ENCODE data around the gene LY6G6D.

The LY6G6D gene

DNA sequence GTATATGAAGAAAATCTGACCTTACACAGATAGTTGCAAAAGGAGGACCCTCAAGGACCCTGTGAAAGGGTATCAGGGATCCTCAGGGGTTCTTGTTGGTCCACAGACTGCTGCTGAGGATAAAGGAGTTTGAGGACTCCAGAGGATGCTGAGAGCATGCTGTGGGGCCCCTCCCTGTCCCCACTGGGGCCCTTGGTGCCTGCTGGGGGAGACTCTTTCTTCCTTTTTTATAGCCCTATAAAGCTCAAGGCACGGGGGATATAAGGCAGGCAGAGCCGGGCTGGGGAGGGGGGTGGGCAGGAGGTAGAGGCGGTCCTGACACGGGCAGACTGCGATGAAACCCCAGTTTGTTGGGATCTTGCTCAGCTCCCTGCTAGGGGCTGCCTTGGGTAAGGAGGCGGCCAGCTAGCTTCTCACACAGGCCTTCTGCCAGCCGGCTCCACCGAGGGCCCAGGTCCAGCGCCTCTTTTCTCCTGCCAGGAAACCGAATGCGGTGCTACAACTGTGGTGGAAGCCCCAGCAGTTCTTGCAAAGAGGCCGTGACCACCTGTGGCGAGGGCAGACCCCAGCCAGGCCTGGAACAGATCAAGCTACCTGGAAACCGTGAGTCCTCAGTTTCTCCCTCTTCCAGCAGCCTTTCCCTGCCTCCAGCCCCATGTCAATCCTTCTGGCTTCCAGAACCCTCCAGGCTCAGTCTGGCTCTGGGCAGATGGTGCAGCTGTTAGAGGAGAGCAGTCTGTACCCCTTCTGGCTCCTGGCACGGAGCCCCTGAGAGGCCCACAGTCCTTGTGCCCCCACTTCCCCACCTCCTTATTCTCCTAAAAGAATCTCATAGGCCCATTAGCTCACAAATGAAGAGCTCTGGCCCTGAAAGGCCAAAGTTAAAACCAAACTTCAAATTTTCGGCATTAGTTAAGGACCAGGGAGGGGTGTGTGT, at the start of gene LY6G6D:
Gene LY6G6D (plus strand): TSS at position 327 of the 937 bp plus-strand sequence. CDS start 8 bp downstream, at position 335.
- no peak within 1 kb of the TSS for H3K27ac ChIP-seq
- TF ChIP-seq ZFX (IDR thresholded peaks at IDR 0.05), result no peak
- TF ChIP-seq, protein P1, sequence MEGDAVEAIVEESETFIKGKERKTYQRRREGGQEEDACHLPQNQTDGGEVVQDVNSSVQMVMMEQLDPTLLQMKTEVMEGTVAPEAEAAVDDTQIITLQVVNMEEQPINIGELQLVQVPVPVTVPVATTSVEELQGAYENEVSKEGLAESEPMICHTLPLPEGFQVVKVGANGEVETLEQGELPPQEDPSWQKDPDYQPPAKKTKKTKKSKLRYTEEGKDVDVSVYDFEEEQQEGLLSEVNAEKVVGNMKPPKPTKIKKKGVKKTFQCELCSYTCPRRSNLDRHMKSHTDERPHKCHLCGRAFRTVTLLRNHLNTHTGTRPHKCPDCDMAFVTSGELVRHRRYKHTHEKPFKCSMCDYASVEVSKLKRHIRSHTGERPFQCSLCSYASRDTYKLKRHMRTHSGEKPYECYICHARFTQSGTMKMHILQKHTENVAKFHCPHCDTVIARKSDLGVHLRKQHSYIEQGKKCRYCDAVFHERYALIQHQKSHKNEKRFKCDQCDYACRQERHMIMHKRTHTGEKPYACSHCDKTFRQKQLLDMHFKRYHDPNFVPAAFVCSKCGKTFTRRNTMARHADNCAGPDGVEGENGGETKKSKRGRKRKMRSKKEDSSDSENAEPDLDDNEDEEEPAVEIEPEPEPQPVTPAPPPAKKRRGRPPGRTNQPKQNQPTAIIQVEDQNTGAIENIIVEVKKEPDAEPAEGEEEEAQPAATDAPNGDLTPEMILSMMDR (conservative IDR thresholded peaks at IDR 0.05), result no peak

DNA sequence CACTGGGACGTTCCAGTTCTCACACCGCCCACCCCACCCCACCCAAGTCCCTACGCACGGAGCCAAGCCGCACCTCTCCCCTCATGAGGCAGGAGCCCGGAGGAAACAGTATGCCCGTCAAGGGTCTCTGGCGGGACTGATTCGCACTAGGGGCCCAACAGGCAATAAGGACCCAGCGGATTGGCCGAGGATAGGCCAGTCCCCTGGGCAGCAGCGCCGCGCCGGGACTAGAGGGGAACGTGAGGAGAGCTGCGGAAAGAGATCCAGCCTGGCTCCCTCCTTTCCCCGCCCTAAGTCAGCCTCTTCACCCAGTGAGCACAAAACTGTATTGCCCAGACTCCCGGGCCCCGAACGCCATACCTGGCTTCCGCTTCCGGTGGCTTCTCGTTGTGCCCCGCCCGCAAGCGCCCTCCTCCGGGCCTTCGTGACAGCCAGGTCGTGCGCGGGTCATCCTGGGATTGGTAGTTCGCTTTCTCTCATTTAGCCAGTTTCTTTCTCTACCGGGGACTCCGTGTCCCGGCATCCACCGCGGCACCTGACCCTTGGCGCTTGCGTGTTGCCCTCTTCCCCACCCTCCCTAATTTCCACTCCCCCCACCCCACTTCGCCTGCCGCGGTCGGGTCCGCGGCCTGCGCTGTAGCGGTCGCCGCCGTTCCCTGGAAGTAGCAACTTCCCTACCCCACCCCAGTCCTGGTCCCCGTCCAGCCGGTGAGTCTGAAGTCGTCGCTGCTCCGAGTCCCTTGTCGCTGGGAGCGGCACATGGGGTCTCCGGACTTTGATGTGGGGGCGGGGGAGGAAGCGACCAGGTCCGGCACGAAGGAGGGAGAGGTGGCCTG, 49.4 kb upstream of the LY6G6D start, which contains the start of gene CSNK2B:
Gene CSNK2B (plus strand): TSS at position 580 of the 836 bp plus-strand sequence. CDS start 752 bp downstream, outside the sequence.
- TF ChIP-seq ZFX (IDR thresholded peaks at IDR 0.05), result peak; percentile 57; the same call in 1 of the 2 replicates
- TF ChIP-seq, protein P1 (conservative IDR thresholded peaks at IDR 0.05), result no peak
- H3K27ac ChIP-seq, result peak within 1 kb of the TSS; percentile 84

- H3K27ac ChIP-seq, result peak overlapping the region; percentile 84
- no peak for TF ChIP-seq ZFX (IDR thresholded peaks at IDR 0.05)
- TF ChIP-seq, protein P1 (conservative IDR thresholded peaks at IDR 0.05), result no peak
These were observed 48.7 kb upstream of the LY6G6D start for GRCh38 chr6:31666337-31666965.

GRCh38 chr6:31669676-31670075, 45.5 kb upstream of the LY6G6D start, which contains the start of gene LY6G5B:
Gene LY6G5B (plus strand): TSS chr6:31669976. CDS start chr6:31670951, 975 bp downstream.
- H3K27ac ChIP-seq, result no peak within 1 kb of the TSS
- TF ChIP-seq, protein P1 (conservative IDR thresholded peaks at IDR 0.05), result no peak
- TF ChIP-seq ZFX (IDR thresholded peaks at IDR 0.05), result no peak

- TF ChIP-seq ZFX (IDR thresholded peaks at IDR 0.05), result no peak
- TF ChIP-seq, protein P1 (conservative IDR thresholded peaks at IDR 0.05), result no peak
- no peak overlapping the region for H3K27ac ChIP-seq
These were observed 38.7 kb upstream of the LY6G6D start for GRCh38 chr6:31676322-31676903.

GRCh38 chr6:31676904-31677303, 38.2 kb upstream of the LY6G6D start:
- TF ChIP-seq, protein P1 (conservative IDR thresholded peaks at IDR 0.05), result no peak
- no peak for TF ChIP-seq ZFX (IDR thresholded peaks at IDR 0.05)
- no peak overlapping the region for H3K27ac ChIP-seq
